Fibroblast of lung (primary cell): Measurements from ENCODE around the gene ANKRD50. TPM values are rescaled to one million over a fixed set of nuclear protein-coding genes. Genes with fewer than 3 reads are reported as not detected.

Experiments used
- DNase-seq, 2 donors: peaks; one replicate each; pipeline versions ENCODE4 v3.0.0 to v3.0.0-alpha.2; 2010; ENCODE audit warnings: low read depth in 2 of 2
- H2AFZ ChIP-seq: 2 replicates; pipeline ENCODE4 v1.5.1; 2012; ENCODE audit warnings: low read length, control low read depth, inconsistent platforms
- H3K27ac ChIP-seq: 2 replicates; pipeline ENCODE4 v1.5.1; 2011; ENCODE audit warnings: low read length, control low read depth; ENCODE audit not compliant: insufficient read depth
- H3K27me3 ChIP-seq: 2 replicates; pipeline ENCODE4 v1.5.1; 2011; ENCODE audit warnings: mild to moderate bottlenecking, low read length; ENCODE audit not compliant: control insufficient read depth, insufficient read depth
- H3K36me3 ChIP-seq: 2 replicates; pipeline ENCODE4 v1.5.1; 2011; ENCODE audit warnings: low read length; ENCODE audit not compliant: control insufficient read depth, insufficient read depth
- H3K4me1 ChIP-seq: 2 replicates; pipeline ENCODE4 v1.5.1; 2011; ENCODE audit warnings: low read length; ENCODE audit not compliant: control insufficient read depth, insufficient read depth; ENCODE audit errors: extremely low read depth
- H3K4me2 ChIP-seq: 2 replicates; pipeline ENCODE4 v1.5.1; 2011; ENCODE audit warnings: low read length, control low read depth; ENCODE audit not compliant: insufficient read depth; ENCODE audit errors: extremely low read depth
- H3K4me3 ChIP-seq, 4 experiments: fragments of 200-600 bp in 1 of 4; sonication (generic) in 1 of 4; replicated peaks in 1 of 4; 2 replicates each; pipeline ENCODE4 v1.5.1; 2011 to 2016; ENCODE audit warnings: low read length in 4 of 4, low read depth in 3 of 4, mild to moderate bottlenecking in 3 of 4, control low read depth in 2 of 4, inconsistent platforms in 1 of 4, mixed read lengths in 1 of 4; ENCODE audit not compliant: insufficient read depth in 1 of 4; ENCODE audit errors: control extremely low read depth in 1 of 4
- H3K79me2 ChIP-seq: 2 replicates; pipeline ENCODE4 v1.5.1; 2012; ENCODE audit warnings: mild to moderate bottlenecking, low read length, inconsistent platforms; ENCODE audit not compliant: control insufficient read depth, insufficient read depth
- H3K9ac ChIP-seq: 2 replicates; pipeline ENCODE4 v1.5.1; 2011; ENCODE audit warnings: mild to moderate bottlenecking, low read length, control low read depth; ENCODE audit not compliant: insufficient read depth
- H3K9me3 ChIP-seq: 2 replicates; pipeline ENCODE4 v1.5.1; 2012; ENCODE audit warnings: low read depth, low read length; ENCODE audit not compliant: control insufficient read depth, insufficient read depth
- H4K20me1 ChIP-seq: 2 replicates; pipeline ENCODE4 v1.5.1; 2011; ENCODE audit warnings: low read length; ENCODE audit not compliant: control insufficient read depth, insufficient read depth; ENCODE audit errors: extremely low read depth
- CTCF ChIP-seq, 2 donors: IDR thresholded peaks in 1 of 2; conservative IDR thresholded peaks in 1 of 2; 1 replicate in 1 of 2; 2 replicates in 1 of 2; pipeline ENCODE4 v1.5.1; 2011 to 2012; ENCODE audit warnings: low read length in 2 of 2, control low read depth in 1 of 2, inconsistent platforms in 1 of 2, low read depth in 1 of 2, mild to moderate bottlenecking in 1 of 2
- EZH2 ChIP-seq: IDR thresholded peaks from 2 replicates; pipeline ENCODE4 v1.5.1; 2012; ENCODE audit warnings: low read length, control low read depth, mild to moderate bottlenecking; ENCODE audit errors: missing control alignments
- polyA plus RNA-seq, 2 donors: library from polyadenylated mRNA; depleted of rRNA in 1 of 2; stranded (reverse) in 1 of 2; unstranded in 1 of 2; fragments of >200 nt; gene quantifications; 2 replicates each; pipeline ENCODE4 v1.2.1, GENCODE V29; 2011 to 2012; ENCODE audit warnings: missing spikeins in 1 of 2
- total RNA-seq: library from RNA; depleted of rRNA; stranded (reverse); fragments of >200 nt; gene quantifications from 2 replicates; pipeline ENCODE4 v1.2.1, GENCODE V29; 2014

ANKRD50 gene
- total and polyA plus RNA-seq, 2 donors (not counting 1 experiment from before 2014, with no cell fraction given), result 17.2 to 28.4 TPM

GRCh38 chr4:124632439-124632838, 80.1 kb downstream of the ANKRD50 start:
- H3K4me1 ChIP-seq, result no peaks in the 10 kb centered on the region
- no peak overlapping the region for H3K9ac ChIP-seq
- H3K4me2 ChIP-seq, result no peak overlapping the region
- H3K9me3 ChIP-seq, result no peaks in the 10 kb centered on the region
- no peak overlapping the region for H2AFZ ChIP-seq
- no peak for TF ChIP-seq EZH2
- TF ChIP-seq CTCF (conservative IDR thresholded peaks at IDR 0.05 in 1 of 2, IDR thresholded peaks at IDR 0.05 in 1 of 2; ENCODE audit: low read depth in 1 of 2, low read length in 2 of 2), result no peak
- H4K20me1 ChIP-seq, result no peaks in the 10 kb centered on the region
- no peaks in the 10 kb centered on the region for H3K79me2 ChIP-seq
- H3K36me3 ChIP-seq, result no peaks in the 10 kb centered on the region
- H3K27me3 ChIP-seq, result no peaks in the 10 kb centered on the region
- no peak overlapping the region for H3K27ac ChIP-seq
- no peak overlapping the region for H3K4me3 ChIP-seq
- no peak for DNase-seq

GRCh38 chr4:124631760-124632159, 80.8 kb downstream of the ANKRD50 start:
- Histone ChIP-seq H4K20me1 (no peaks in the 10 kb centered on the region), H3K4me2 (no peak overlapping the region), H3K9me3 (no peaks in the 10 kb centered on the region), H3K27ac (no peak overlapping the region), H3K27me3 (no peaks in the 10 kb centered on the region), H3K9ac (no peak overlapping the region), H2AFZ (no peak overlapping the region), H3K4me1 (no peaks in the 10 kb centered on the region), H3K36me3 (no peaks in the 10 kb centered on the region), H3K79me2 (no peaks in the 10 kb centered on the region), H3K4me3 (no peak overlapping the region)
- no peak for TF ChIP-seq CTCF (conservative IDR thresholded peaks at IDR 0.05 in 1 of 2, IDR thresholded peaks at IDR 0.05 in 1 of 2; ENCODE audit: low read depth in 1 of 2, low read length in 2 of 2)
- no peak for TF ChIP-seq EZH2
- DNase-seq, result peak; percentile 91 to 99

- no peaks in the 10 kb centered on the region for H3K9me3 ChIP-seq
- no peaks in the 10 kb centered on the region for H3K27me3 ChIP-seq
- TF ChIP-seq EZH2, result no peak
- no peak for TF ChIP-seq CTCF (conservative IDR thresholded peaks at IDR 0.05 in 1 of 2, IDR thresholded peaks at IDR 0.05 in 1 of 2; ENCODE audit: low read depth in 1 of 2, low read length in 2 of 2)
- no peak overlapping the region for H3K27ac ChIP-seq
- no peak for DNase-seq
- H2AFZ ChIP-seq, result no peak overlapping the region
- no peak overlapping the region for H3K4me3 ChIP-seq
- no peak overlapping the region for H3K4me2 ChIP-seq
- no peaks in the 10 kb centered on the region for H3K4me1 ChIP-seq
- H3K9ac ChIP-seq, result no peak overlapping the region
- no peaks in the 10 kb centered on the region for H3K36me3 ChIP-seq
- no peaks in the 10 kb centered on the region for H3K79me2 ChIP-seq
- no peaks in the 10 kb centered on the region for H4K20me1 ChIP-seq
These were observed 82.9 kb downstream of the ANKRD50 start for GRCh38 chr4:124629681-124630080.
